ENCODE data around the gene SLC1A2.

- no peak for TF ChIP-seq CTCF (IDR thresholded peaks at IDR 0.05)
- TF ChIP-seq POLR2A (IDR thresholded peaks at IDR 0.05), result no peak
These were observed 14.2 kb upstream of the SLC1A2 start for GRCh38 chr11:35433588-35433987.

Data from thyroid gland (tissue), 4 donors.